HCT116 (cell line): ENCODE data around the gene CNPY1. TPM values are rescaled to one million over a fixed set of nuclear protein-coding genes. Genes with fewer than 3 reads are reported as not detected.

Source experiments
- ATAC-seq: fragments of 200-7000 bp; cut with Tn5 transposase; 2 replicates; pipeline ENCODE4 v1.9.1; 2020; ENCODE audit warnings: mild to moderate bottlenecking, moderate library complexity
- BruUV-seq: library from RNA; stranded (reverse); fragments of 400-500 nt; replicated peaks from 2 replicates; lab custom pipeline; 2021; lab: Mats Ljungman, UMichigan
- CTCF ChIA-PET: fragments of 300-600 bp; sonication (Branson Sonifier 250); formaldehyde crosslinking; loops from one replicate; lab custom pipeline; 2021; ENCODE audit warnings: antibody characterized with exemption; lab: Charles Lee
- POLR2A ChIA-PET: fragments of 300-600, 350-600 bp; sonication (Branson Sonifier 250); formaldehyde crosslinking; loops from one replicate; lab custom pipeline; 2021; ENCODE audit warnings: antibody characterized with exemption; lab: Charles Lee
- RAD21 ChIA-PET, 2 experiments: fragments of 300-600 bp; sonication (Branson Sonifier 250); formaldehyde crosslinking; loops; one replicate each; lab custom pipeline; 2023; ENCODE audit warnings: low total read pairs in 2 of 2; ENCODE audit not compliant: uncharacterized antibody in 2 of 2, unreplicated experiment in 2 of 2, low non-redundant PET in 1 of 2; lab: Charles Lee
- DNase-seq: peaks from one replicate; pipeline ENCODE4 v3.0.0-alpha.2; 2010; ENCODE audit warnings: low read depth, low spot score
- H2AFZ ChIP-seq: fragments of 200-600 bp; shearing (Covaris generic), sonication (generic); 2 replicates; pipeline ENCODE4 v1.6.1; 2017; ENCODE audit warnings: low read depth, mixed run types, mixed read lengths, antibody characterized with exemption, low read length; ENCODE audit not compliant: poor library complexity, severe bottlenecking
- H3K27ac ChIP-seq: 2 replicates; pipeline ENCODE4 v1.5.1; 2012; ENCODE audit warnings: low read depth, low read length
- H3K27me3 ChIP-seq: fragments of 200-600 bp; sonication (generic); 2 replicates; pipeline ENCODE4 v1.6.1; 2016; ENCODE audit warnings: mixed run types, low read length, mixed read lengths; ENCODE audit not compliant: insufficient read depth
- H3K36me3 ChIP-seq, 2 experiments: fragments of 200-500 bp in 1 of 2; fragments of 200-600 bp in 1 of 2; sonication (Bioruptor generic) in 1 of 2; sonication (generic) in 1 of 2; 2 replicates each; pipeline versions ENCODE4 v1.5.1 to v1.6.1; 2014 to 2016; ENCODE audit warnings: low read length in 2 of 2, inconsistent platforms in 1 of 2, mixed read lengths in 1 of 2, mixed run types in 1 of 2; ENCODE audit not compliant: insufficient read depth in 2 of 2, control insufficient read depth in 1 of 2
- H3K4me1 ChIP-seq, 2 experiments: fragments of 200-600 bp in 1 of 2; sonication (generic) in 1 of 2; 2 replicates each; pipeline versions ENCODE4 v1.5.1 to v1.6.1; 2012 to 2017; ENCODE audit warnings: low read length in 2 of 2, inconsistent platforms in 1 of 2, mild to moderate bottlenecking in 1 of 2, mixed read lengths in 1 of 2, mixed run types in 1 of 2, moderate library complexity in 1 of 2; ENCODE audit not compliant: insufficient read depth in 2 of 2, control insufficient read depth in 1 of 2
- H3K4me2 ChIP-seq: fragments of 200-600 bp; sonication (generic); 2 replicates; pipeline ENCODE4 v1.6.1; 2017; ENCODE audit warnings: mixed run types, low read length, mixed read lengths
- H3K4me3 ChIP-seq, 2 experiments: fragments of 200-600 bp in 1 of 2; sonication (generic) in 1 of 2; replicated peaks in 1 of 2; 2 replicates each; pipeline ENCODE4 v1.5.1; 2011 to 2016; ENCODE audit warnings: low read length in 2 of 2, control low read depth in 1 of 2, low read depth in 1 of 2, mild to moderate bottlenecking in 1 of 2, mixed read lengths in 1 of 2, mixed run types in 1 of 2
- H3K79me2 ChIP-seq: fragments of 200-600 bp; sonication (generic); 2 replicates; pipeline ENCODE4 v1.6.1; 2017; ENCODE audit warnings: mild to moderate bottlenecking, mixed run types, low read length, moderate library complexity, mixed read lengths; ENCODE audit not compliant: insufficient read depth
- H3K9ac ChIP-seq: fragments of 200-600 bp; sonication (generic); 2 replicates; pipeline ENCODE4 v1.6.1; 2016; ENCODE audit warnings: low read length, mixed read lengths
- H3K9me2 ChIP-seq: fragments of 200-600 bp; sonication (generic), shearing (Covaris generic); 2 replicates; pipeline ENCODE4 v1.6.1; 2017; ENCODE audit warnings: mixed run types, mild to moderate bottlenecking, moderate library complexity; ENCODE audit not compliant: insufficient read depth
- H3K9me3 ChIP-seq, 2 experiments: fragments of 200-500 bp in 1 of 2; fragments of 200-600 bp in 1 of 2; sonication (Bioruptor generic) in 1 of 2; sonication (generic) in 1 of 2; 2 replicates each; pipeline ENCODE4 v1.6.1; 2014 to 2017; ENCODE audit warnings: low read length in 2 of 2, mixed read lengths in 2 of 2, inconsistent platforms in 1 of 2, low read depth in 1 of 2, mild to moderate bottlenecking in 1 of 2, mixed run types in 1 of 2, moderate library complexity in 1 of 2; ENCODE audit not compliant: control insufficient read depth in 1 of 2, insufficient read depth in 1 of 2
- H4K20me1 ChIP-seq: fragments of 200-600 bp; sonication (generic), shearing (Covaris generic); 2 replicates; pipeline ENCODE4 v1.6.1; 2017; ENCODE audit warnings: mixed run types, mild to moderate bottlenecking, moderate library complexity; ENCODE audit not compliant: insufficient read depth
- ATF3 ChIP-seq: IDR thresholded peaks from 2 replicates; pipeline ENCODE4 v1.6.1; 2012
- CBX3 ChIP-seq: IDR thresholded peaks from 2 replicates; pipeline ENCODE4 v1.6.1; 2012; ENCODE audit warnings: low read depth
- CEBPB ChIP-seq: IDR thresholded peaks from 2 replicates; pipeline ENCODE4 v1.6.1; 2012; ENCODE audit warnings: low read depth
- EGR1 ChIP-seq: IDR thresholded peaks from 2 replicates; pipeline ENCODE4 v1.6.1; 2012; ENCODE audit warnings: low read depth
- ELF1 ChIP-seq: IDR thresholded peaks from 2 replicates; pipeline ENCODE4 v1.6.1; 2012; ENCODE audit warnings: low read depth, borderline replicate concordance
- EZH2 ChIP-seq: fragments of 200-600 bp; sonication (generic); IDR thresholded peaks from 2 replicates; pipeline ENCODE4 v1.6.1; 2017; ENCODE audit warnings: antibody characterized with exemption, mixed run types
- EZH2phosphoT487 ChIP-seq: fragments of 200-600 bp; IDR thresholded peaks from 2 replicates; pipeline ENCODE4 v1.6.1; 2018; ENCODE audit warnings: antibody characterized with exemption, borderline replicate concordance
- RAD21 ChIP-seq: IDR thresholded peaks from 2 replicates; pipeline ENCODE4 v1.6.1; 2012; ENCODE audit warnings: low read depth, mild to moderate bottlenecking
- REST ChIP-seq: IDR thresholded peaks from 2 replicates; pipeline ENCODE4 v1.6.1; 2012; ENCODE audit warnings: low read depth
- SP1 ChIP-seq: IDR thresholded peaks from 2 replicates; pipeline ENCODE4 v1.6.1; 2012; ENCODE audit warnings: low read depth
- SRF ChIP-seq: IDR thresholded peaks from 2 replicates; pipeline ENCODE4 v1.6.1; 2012; ENCODE audit warnings: low read depth
- TCF7L2 ChIP-seq: IDR thresholded peaks from 2 replicates; pipeline ENCODE4 v1.7.0; 2011; ENCODE audit warnings: borderline replicate concordance, inconsistent platforms; ENCODE audit not compliant: insufficient read depth, insufficient read length; ENCODE audit errors: extremely low read depth
- YY1 ChIP-seq: IDR thresholded peaks from 2 replicates; pipeline ENCODE4 v1.6.1; 2011; ENCODE audit warnings: low read length, low read depth, moderate library complexity, mild to moderate bottlenecking; ENCODE audit not compliant: insufficient replicate concordance; ENCODE audit errors: extremely low read depth
- ZBTB33 ChIP-seq: IDR thresholded peaks from 2 replicates; pipeline ENCODE4 v1.6.1; 2011; ENCODE audit warnings: mild to moderate bottlenecking, low read length, moderate library complexity; ENCODE audit not compliant: insufficient replicate concordance; ENCODE audit errors: extremely low read depth
- ZFX ChIP-seq: fragments of 450-650 bp; IDR thresholded peaks from 2 replicates; pipeline ENCODE4 v1.6.1; 2017
- ZNF274 ChIP-seq: fragments of 200-500 bp; sonication (Bioruptor generic); IDR thresholded peaks from 2 replicates; pipeline ENCODE4 v1.6.1; 2014; ENCODE audit warnings: mild to moderate bottlenecking, low read depth, low read length, inconsistent platforms
- intact Hi-C: fragments of 100-400 bp; cut with micrococcal nuclease; formaldehyde crosslinking; loops from 2 replicates; pipeline ENCODE4 v1.10.0; 2022
- total RNA-seq: library from RNA; stranded (reverse); gene quantifications from one replicate; pipeline ENCODE4 v1.2.1, GENCODE V29; 2021; ENCODE audit not compliant: unreplicated experiment
- TF ChIP-seq, protein P1 (sequence below): IDR thresholded peaks from 2 replicates; pipeline ENCODE4 v1.6.1; 2012

The CNPY1 gene
- total RNA-seq, 1 experiment from 2014 or later = not detected

GRCh38 chr7:155562106-155562505 lies 15.7 kb upstream of the CNPY1 start:
- Histone ChIP-seq H3K27me3 (no peaks in the 10 kb centered on the region), H3K36me3 (no peaks in the 10 kb centered on the region), H3K9ac (no peak overlapping the region), H3K9me2 (no peaks in the 10 kb centered on the region), H3K27ac (no peak overlapping the region), H4K20me1 (no peaks in the 10 kb centered on the region), H3K9me3 (no peaks in the 10 kb centered on the region), H3K4me1 (no peaks in the 10 kb centered on the region), H3K79me2 (no peaks in the 10 kb centered on the region), H3K4me2 (no peak overlapping the region), H3K4me3 (no peak overlapping the region), H2AFZ (no peak overlapping the region)
- DNase-seq (no peak), ATAC-seq (no peak)
- RAD21 ChIA-PET = no interaction called here
- POLR2A ChIA-PET = no interaction called here
- intact Hi-C loops = no loop called here
- BruUV-seq = no TSS peak
- CTCF ChIA-PET = no interaction called here
- TF ChIP-seq SRF (no peak), REST (no peak), ELF1 (no peak), YY1 (no peak), TCF7L2 (no peak), SP1 (no peak), EZH2phosphoT487 (no peak), ATF3 (no peak), CBX3 (no peak), CEBPB (no peak), EGR1 (no peak), RAD21 (no peak), EZH2 (no peak), ZBTB33 (no peak), ZNF274 (no peak), ZFX (no peak)
- TF ChIP-seq, protein P1, sequence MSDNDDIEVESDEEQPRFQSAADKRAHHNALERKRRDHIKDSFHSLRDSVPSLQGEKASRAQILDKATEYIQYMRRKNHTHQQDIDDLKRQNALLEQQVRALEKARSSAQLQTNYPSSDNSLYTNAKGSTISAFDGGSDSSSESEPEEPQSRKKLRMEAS = no peak
